ENCODE results near the gene ENOX1.

DNA sequence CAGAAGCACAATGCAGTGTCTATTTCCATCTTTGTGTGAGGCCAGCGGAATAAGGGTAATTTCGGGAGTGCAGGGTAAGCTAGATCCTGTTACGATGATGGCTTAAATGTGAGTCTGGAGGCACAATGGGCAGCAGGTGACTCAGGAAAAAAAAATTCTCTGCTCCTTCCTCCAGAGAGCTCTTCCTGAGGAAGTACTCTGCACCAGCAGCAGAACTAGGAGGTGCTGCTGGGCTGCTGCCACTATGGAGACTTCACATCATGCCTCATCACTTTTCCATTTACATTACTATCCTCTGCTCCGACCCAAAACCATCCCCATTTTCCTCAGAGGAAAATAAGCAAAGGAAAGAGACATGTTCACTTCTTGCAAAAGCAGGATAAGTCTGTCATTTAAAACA is 481.4 kb downstream of the ENOX1 start:
- TF ChIP-seq, protein P1, sequence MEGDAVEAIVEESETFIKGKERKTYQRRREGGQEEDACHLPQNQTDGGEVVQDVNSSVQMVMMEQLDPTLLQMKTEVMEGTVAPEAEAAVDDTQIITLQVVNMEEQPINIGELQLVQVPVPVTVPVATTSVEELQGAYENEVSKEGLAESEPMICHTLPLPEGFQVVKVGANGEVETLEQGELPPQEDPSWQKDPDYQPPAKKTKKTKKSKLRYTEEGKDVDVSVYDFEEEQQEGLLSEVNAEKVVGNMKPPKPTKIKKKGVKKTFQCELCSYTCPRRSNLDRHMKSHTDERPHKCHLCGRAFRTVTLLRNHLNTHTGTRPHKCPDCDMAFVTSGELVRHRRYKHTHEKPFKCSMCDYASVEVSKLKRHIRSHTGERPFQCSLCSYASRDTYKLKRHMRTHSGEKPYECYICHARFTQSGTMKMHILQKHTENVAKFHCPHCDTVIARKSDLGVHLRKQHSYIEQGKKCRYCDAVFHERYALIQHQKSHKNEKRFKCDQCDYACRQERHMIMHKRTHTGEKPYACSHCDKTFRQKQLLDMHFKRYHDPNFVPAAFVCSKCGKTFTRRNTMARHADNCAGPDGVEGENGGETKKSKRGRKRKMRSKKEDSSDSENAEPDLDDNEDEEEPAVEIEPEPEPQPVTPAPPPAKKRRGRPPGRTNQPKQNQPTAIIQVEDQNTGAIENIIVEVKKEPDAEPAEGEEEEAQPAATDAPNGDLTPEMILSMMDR (IDR thresholded peaks at IDR 0.05) = no peak
- TF ChIP-seq POLR2A (IDR thresholded peaks at IDR 0.05) = no peak
